Measurements from ENCODE around the gene OR52A1. TPM values are rescaled to one million over a fixed set of nuclear protein-coding genes. Genes with fewer than 3 reads are reported as not detected.

Gene OR52A1
- total RNA-seq, 6 experiments from 2014 or later, result not detected

GRCh38 chr11:5131584-5132335 lies 22.8 kb downstream of the OR52A1 start:
- Mint-ChIP-seq H3K27ac (no peak overlapping the region), H3K9me3 (no peaks in the 10 kb centered on the region), H3K27me3 (ENCODE audit: insufficient read depth) (no peaks in the 10 kb centered on the region), H3K4me1 (ENCODE audit: low read depth) (peaks cover 7% of the 10 kb centered on the region; the same call in 1 of the 2 replicates), H3K36me3 (ENCODE audit: low read depth) (no peaks in the 10 kb centered on the region), H3K4me3 (no peak overlapping the region)
- no peak for DNase-seq
- TF ChIP-seq, protein P1, sequence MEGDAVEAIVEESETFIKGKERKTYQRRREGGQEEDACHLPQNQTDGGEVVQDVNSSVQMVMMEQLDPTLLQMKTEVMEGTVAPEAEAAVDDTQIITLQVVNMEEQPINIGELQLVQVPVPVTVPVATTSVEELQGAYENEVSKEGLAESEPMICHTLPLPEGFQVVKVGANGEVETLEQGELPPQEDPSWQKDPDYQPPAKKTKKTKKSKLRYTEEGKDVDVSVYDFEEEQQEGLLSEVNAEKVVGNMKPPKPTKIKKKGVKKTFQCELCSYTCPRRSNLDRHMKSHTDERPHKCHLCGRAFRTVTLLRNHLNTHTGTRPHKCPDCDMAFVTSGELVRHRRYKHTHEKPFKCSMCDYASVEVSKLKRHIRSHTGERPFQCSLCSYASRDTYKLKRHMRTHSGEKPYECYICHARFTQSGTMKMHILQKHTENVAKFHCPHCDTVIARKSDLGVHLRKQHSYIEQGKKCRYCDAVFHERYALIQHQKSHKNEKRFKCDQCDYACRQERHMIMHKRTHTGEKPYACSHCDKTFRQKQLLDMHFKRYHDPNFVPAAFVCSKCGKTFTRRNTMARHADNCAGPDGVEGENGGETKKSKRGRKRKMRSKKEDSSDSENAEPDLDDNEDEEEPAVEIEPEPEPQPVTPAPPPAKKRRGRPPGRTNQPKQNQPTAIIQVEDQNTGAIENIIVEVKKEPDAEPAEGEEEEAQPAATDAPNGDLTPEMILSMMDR (IDR thresholded peaks at IDR 0.05), result no peak

DNA sequence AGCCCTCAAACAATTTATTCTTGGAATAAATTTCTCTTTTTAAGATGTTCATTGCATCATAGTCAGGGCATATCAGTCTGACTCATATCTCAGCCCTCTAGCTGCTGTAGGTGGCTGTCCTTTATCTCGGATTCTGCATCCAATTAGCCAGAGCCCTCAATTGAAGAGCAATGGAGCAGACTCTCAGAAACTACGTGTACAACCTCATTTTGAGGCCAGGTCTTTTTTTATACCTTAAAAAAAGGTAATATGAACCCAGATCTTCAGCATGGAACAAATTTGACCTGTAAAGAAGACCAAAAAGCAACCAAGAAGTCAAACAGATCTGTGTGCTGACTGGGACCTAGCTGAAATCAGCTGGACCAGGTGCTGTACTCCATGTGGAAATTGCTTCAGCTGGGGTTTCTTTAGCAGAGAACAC lies 25.1 kb downstream of the OR52A1 start:
- H3K27me3 Mint-ChIP-seq (ENCODE audit: insufficient read depth), result peaks cover 1% of the 10 kb centered on the region; the same call in 1 of the 2 replicates
- TF ChIP-seq, protein P1 (IDR thresholded peaks at IDR 0.05), result no peak
- no peaks in the 10 kb centered on the region for H3K9me3 Mint-ChIP-seq
- no peaks in the 10 kb centered on the region for H3K36me3 Mint-ChIP-seq (ENCODE audit: low read depth)
- peaks cover 7% of the 10 kb centered on the region for H3K4me1 Mint-ChIP-seq (ENCODE audit: low read depth)
- H3K27ac Mint-ChIP-seq, result no peak overlapping the region
- H3K4me3 Mint-ChIP-seq, result no peak overlapping the region
- DNase-seq, result peak; percentile 4

DNA sequence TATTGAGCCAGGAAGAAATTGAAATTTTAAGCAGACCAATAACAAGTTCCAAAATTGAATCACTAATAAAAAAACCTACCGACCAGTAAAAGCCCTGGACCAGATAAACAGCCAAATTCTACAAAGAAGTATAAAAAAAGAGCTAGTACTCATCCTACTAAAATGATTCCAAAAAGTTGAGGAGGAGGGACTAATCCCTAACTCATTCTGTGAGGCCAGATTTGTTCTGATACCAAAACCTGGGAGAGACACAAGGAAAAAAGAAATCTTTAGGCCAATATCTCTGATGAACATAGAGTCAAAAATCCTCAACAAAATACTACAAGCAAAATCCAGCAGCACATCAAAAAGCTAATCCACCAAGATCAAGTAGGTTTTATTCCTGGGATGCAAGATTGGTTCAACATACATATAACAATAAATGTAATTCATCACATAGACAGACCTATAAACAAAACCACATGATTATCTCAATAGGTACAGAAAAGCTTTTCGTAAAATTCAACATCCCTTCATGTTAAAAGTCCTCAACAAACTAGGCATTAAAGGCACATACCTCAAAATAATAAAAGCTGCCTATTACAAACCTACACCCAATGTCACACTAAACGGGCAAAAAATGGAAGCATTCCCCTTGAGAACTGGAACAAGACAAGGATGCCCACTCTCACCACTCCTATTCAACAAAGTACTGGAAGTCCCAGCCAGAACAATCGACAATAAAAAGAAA lies 29.5 kb downstream of the OR52A1 start:
- Mint-ChIP-seq H3K27me3 (ENCODE audit: insufficient read depth) (peaks cover 5% of the 10 kb centered on the region), H3K4me1 (ENCODE audit: low read depth) (peaks cover 15% of the 10 kb centered on the region), H3K4me3 (no peak overlapping the region), H3K36me3 (ENCODE audit: low read depth) (no peaks in the 10 kb centered on the region), H3K9me3 (no peaks in the 10 kb centered on the region), H3K27ac (no peak overlapping the region)
- TF ChIP-seq, protein P1 (IDR thresholded peaks at IDR 0.05), result no peak
- no peak for DNase-seq

- DNase-seq, result peak; percentile 74
- Mint-ChIP-seq H3K27ac (no peak overlapping the region), H3K9me3 (no peaks in the 10 kb centered on the region), H3K36me3 (ENCODE audit: low read depth) (no peaks in the 10 kb centered on the region), H3K27me3 (ENCODE audit: insufficient read depth) (peaks cover 5% of the 10 kb centered on the region), H3K4me1 (ENCODE audit: low read depth) (peaks cover 8% of the 10 kb centered on the region), H3K4me3 (no peak overlapping the region)
- TF ChIP-seq, protein P1 (IDR thresholded peaks at IDR 0.05), result peak; percentile 93
Measured at GRCh38 chr11:5123802-5124521, 30.6 kb downstream of the OR52A1 start.

- Mint-ChIP-seq H3K27ac (no peak overlapping the region), H3K4me1 (ENCODE audit: low read depth) (peaks cover 2% of the 10 kb centered on the region), H3K4me3 (no peak overlapping the region), H3K9me3 (no peaks in the 10 kb centered on the region), H3K36me3 (ENCODE audit: low read depth) (no peaks in the 10 kb centered on the region), H3K27me3 (ENCODE audit: insufficient read depth) (peaks cover 3% of the 10 kb centered on the region)
- DNase-seq, result no peak
- TF ChIP-seq, protein P1 (IDR thresholded peaks at IDR 0.05), result no peak
Measured at GRCh38 chr11:5118893-5119292, 35.7 kb downstream of the OR52A1 start.
